ENCODE measurements around the gene ABHD6. TPM values are rescaled to one million over a fixed set of nuclear protein-coding genes. Genes with fewer than 3 reads are reported as not detected.
A peak's percentile ranks its signal among the peaks of the same experiment; 100 is the strongest.

The ABHD6 gene
- total RNA-seq, 1 donor from 2014 or later = 48.7 TPM

GRCh38 chr3:58291671-58292338, 54.2 kb downstream of the ABHD6 start:
- no peak for ATAC-seq (ENCODE audit: low read depth)
- intact Hi-C loops (cut with micrococcal nuclease) = no loop called here

DNA sequence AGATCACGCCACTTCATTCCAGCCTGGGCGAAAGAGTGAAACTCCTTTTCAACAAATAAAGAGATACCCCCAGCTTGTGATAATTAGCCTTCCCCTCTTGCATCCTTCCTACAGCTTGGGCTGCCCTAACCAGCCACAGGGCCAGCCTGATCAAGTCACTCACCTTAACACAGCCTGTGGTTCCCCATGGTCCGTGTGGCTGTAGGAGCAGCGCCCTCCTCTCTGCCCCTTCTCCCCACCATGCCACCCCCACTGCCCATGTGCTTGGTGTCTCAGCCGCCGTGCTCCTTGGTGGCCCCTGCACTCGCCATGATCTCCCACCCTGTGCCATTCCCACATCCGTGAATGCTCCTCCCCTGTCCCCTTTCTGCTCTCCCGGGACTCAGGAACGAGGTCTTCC, 55.3 kb downstream of the ABHD6 start:
- ChIA-PET CTCF (interaction anchor here (0.7 kb wide), 1 partner anchor 13 kb away, joined by 3 read pairs; the partner anchor contains the start of genes HTD2 and RPP14), POLR2A (interaction anchor here (0.9 kb wide), 1 partner anchor 14 kb away, joined by 3 read pairs; the partner anchor contains the start of genes HTD2 and RPP14)
- no peaks in the 10 kb centered on the region for H3K27me3 Mint-ChIP-seq
- intact Hi-C loops (cut with micrococcal nuclease) = no loop called here
- no peaks in the 10 kb centered on the region for H3K4me1 Mint-ChIP-seq
- ATAC-seq (ENCODE audit: low read depth) (no peak), DNase-seq (no peak)
- H3K4me3 Mint-ChIP-seq = no peak overlapping the region
- H3K27ac Mint-ChIP-seq = peak overlapping the region; percentile 5
- no peak for TF ChIP-seq CTCF (IDR thresholded peaks at IDR 0.05)
- no peaks in the 10 kb centered on the region for H3K9me3 Mint-ChIP-seq
- peaks cover 35% of the 10 kb centered on the region for H3K36me3 Mint-ChIP-seq (ENCODE audit: low read depth)

More at GRCh38 chr3:58291671-58292338, 54.2 kb downstream of the ABHD6 start:
- H3K4me1 Mint-ChIP-seq = no peaks in the 10 kb centered on the region
- TF ChIP-seq CTCF (IDR thresholded peaks at IDR 0.05) = no peak
- no peaks in the 10 kb centered on the region for H3K27me3 Mint-ChIP-seq
- ChIA-PET POLR2A (no interaction called here), CTCF (interaction anchor here (0.7 to 1.2 kb wide), 3 partner anchors 14 to 104 kb away, joined by 3 to 4 read pairs (median 3); partner anchors contain the start of genes HTD2 and RPP14)
- H3K9me3 Mint-ChIP-seq = no peaks in the 10 kb centered on the region
- no peak for DNase-seq
- no peak overlapping the region for H3K27ac Mint-ChIP-seq
- peaks cover 43% of the 10 kb centered on the region for H3K36me3 Mint-ChIP-seq (ENCODE audit: low read depth)
- H3K4me3 Mint-ChIP-seq = no peak overlapping the region

DNA sequence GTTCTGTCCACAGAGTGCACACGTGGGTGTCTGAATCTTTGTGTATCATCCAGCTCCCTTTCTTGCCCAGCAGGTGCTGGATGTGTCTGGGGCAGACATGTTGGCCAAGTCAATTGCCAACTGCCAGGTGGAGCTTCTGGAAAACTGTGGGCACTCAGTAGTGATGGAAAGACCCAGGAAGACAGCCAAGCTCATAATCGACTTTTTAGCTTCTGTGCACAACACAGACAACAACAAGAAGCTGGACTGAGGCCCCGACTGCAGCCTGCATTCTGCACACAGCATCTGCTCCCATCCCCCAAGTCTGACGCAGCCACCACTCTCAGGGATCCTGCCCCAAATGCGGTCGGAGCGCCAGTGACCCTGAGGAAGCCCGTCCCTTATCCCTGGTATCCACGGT, 55.9 kb downstream of the ABHD6 start:
- no peaks in the 10 kb centered on the region for H3K27me3 Mint-ChIP-seq
- intact Hi-C loops (cut with micrococcal nuclease) = no loop called here

DNA sequence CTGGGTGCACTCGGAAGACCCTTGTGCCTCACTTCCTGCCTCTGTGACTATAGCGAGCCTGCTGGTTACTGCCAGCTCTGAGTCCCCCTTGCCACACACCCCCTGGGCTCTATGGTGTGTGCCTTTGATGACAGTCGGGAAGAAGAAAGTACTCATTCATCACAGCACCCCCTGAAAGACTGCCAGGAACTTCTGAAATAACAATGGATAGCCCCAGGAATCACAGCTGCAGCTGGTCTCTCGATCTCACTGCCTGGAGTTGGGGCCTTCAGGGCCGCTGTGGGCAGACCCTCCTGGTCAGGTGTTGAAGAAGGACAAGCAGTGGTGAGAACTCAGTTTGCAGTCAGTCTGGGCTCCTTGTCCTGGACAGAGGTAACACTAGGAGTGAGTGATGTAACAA, 58.7 kb downstream of the ABHD6 start:
- no peak overlapping the region for H3K4me3 Mint-ChIP-seq
- H3K9me3 Mint-ChIP-seq = no peaks in the 10 kb centered on the region
- DNase-seq (no peak), ATAC-seq (ENCODE audit: low read depth) (no peak)
- ChIA-PET CTCF (interaction anchor here (1.3 to 8.9 kb wide), 2 partner anchors 108 to 118 kb away, joined by 6 to 167 read pairs; no protein-coding TSS in a partner anchor), POLR2A (no interaction called here)
- intact Hi-C loops (cut with micrococcal nuclease) = no loop called here
- H3K4me1 Mint-ChIP-seq = peaks cover 1% of the 10 kb centered on the region
- H3K27me3 Mint-ChIP-seq = peaks cover 1% of the 10 kb centered on the region
- no peak for TF ChIP-seq CTCF (IDR thresholded peaks at IDR 0.05)
- H3K36me3 Mint-ChIP-seq (ENCODE audit: low read depth) = peaks cover 24% of the 10 kb centered on the region
- H3K27ac Mint-ChIP-seq = peak overlapping the region; percentile 53

More for the DNA sequence above, 55.9 kb downstream of the ABHD6 start:
- CTCF ChIA-PET = interaction anchor here (0.9 kb wide), 1 partner anchor 76 kb away, joined by 3 read pairs; no protein-coding TSS in a partner anchor
- POLR2A ChIA-PET = interaction anchor here (0.6 to 0.9 kb wide), 3 partner anchors 13 to 90 kb away, joined by 3 to 4 read pairs (median 3); partner anchors contain the start of genes ABHD6, HTD2 and RPP14
- H3K36me3 Mint-ChIP-seq (ENCODE audit: low read depth) = peaks cover 29% of the 10 kb centered on the region
- ATAC-seq (ENCODE audit: low read depth) (no peak), DNase-seq (no peak)
- no peak overlapping the region for H3K4me3 Mint-ChIP-seq
- H3K27ac Mint-ChIP-seq = no peak overlapping the region
- no peaks in the 10 kb centered on the region for H3K9me3 Mint-ChIP-seq
- no peaks in the 10 kb centered on the region for H3K4me1 Mint-ChIP-seq
- no peak for TF ChIP-seq CTCF (IDR thresholded peaks at IDR 0.05)

DNA sequence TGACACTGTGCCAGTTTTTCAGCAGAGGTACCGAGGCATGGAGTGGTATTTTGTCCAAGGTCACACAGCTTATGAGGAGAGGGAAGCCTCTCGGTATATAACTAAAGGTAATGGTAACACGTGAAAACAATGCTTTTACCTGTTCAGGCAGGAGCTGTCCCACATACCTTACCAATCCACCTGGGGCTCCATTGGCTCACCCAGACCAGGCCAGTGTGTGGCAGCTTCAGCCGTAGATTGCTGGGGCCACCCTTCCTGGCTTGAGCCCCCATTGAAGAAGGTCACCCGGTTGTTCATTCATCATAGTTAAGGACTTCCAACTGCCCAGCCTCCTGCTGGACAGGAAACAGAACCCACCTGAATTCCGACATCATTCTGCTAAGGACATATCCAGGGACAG, 59.3 kb downstream of the ABHD6 start:
- intact Hi-C loops (cut with micrococcal nuclease) = no loop called here
- no peak for TF ChIP-seq CTCF (IDR thresholded peaks at IDR 0.05)
- CTCF ChIA-PET = interaction anchor here (1.3 to 8.9 kb wide), 2 partner anchors 108 to 119 kb away, joined by 6 to 167 read pairs; no protein-coding TSS in a partner anchor
- no peak overlapping the region for H3K4me3 Mint-ChIP-seq
- ATAC-seq (ENCODE audit: low read depth) = no peak
- DNase-seq = no peak
- no peak overlapping the region for H3K27ac Mint-ChIP-seq
- POLR2A ChIA-PET = no interaction called here
- peaks cover 3% of the 10 kb centered on the region for H3K27me3 Mint-ChIP-seq
- no peaks in the 10 kb centered on the region for H3K9me3 Mint-ChIP-seq
- H3K4me1 Mint-ChIP-seq = peaks cover 1% of the 10 kb centered on the region
- peaks cover 19% of the 10 kb centered on the region for H3K36me3 Mint-ChIP-seq (ENCODE audit: low read depth)
